K562 (cell line): ENCODE measurements around the gene NCOA6. TPM values are rescaled to one million over a fixed set of nuclear protein-coding genes. Genes with fewer than 3 reads are reported as not detected.

Source experiments
- BCOR ChIP-seq: fragments of 450-650 bp; IDR thresholded peaks from 2 replicates; pipeline ENCODE4 v1.6.1; 2016
- CREBBP ChIP-seq: IDR thresholded peaks from one replicate; pipeline ENCODE4 v1.6.1; 2012; ENCODE audit warnings: low read depth, mild to moderate bottlenecking, control low read depth, inconsistent platforms, low read length
- HMG20B ChIP-seq: fragments of 250-450 bp; sonication (Bioruptor Pico); IDR thresholded peaks from 2 replicates; pipeline ENCODE4 v1.5.0; 2021; ENCODE audit warnings: mild to moderate bottlenecking
- KLF13 ChIP-seq: fragments of 450-650 bp; IDR thresholded peaks from 2 replicates; pipeline ENCODE4 v1.6.1; 2016; ENCODE audit warnings: missing genetic modification characterization, low read depth, mild to moderate bottlenecking, missing compliant biosample characterization, moderate library complexity, borderline replicate concordance
- MCM7 ChIP-seq, 2 experiments: fragments of 450-650 bp; IDR thresholded peaks; 2 replicates each; pipeline ENCODE4 v1.6.1; 2016 to 2018
- NCOA4 ChIP-seq: fragments of 450-650 bp; IDR thresholded peaks from 2 replicates; pipeline ENCODE4 v1.6.1; 2018; ENCODE audit warnings: mild to moderate bottlenecking; ENCODE audit not compliant: partially characterized antibody
- NCOR1 ChIP-seq: fragments of 450-650 bp; IDR thresholded peaks from 2 replicates; pipeline ENCODE4 v1.6.1; 2016; ENCODE audit warnings: mild to moderate bottlenecking, moderate library complexity
- NR2C1 ChIP-seq, 2 experiments: fragments of 450-650 bp; IDR thresholded peaks; 2 replicates each; pipeline ENCODE4 v1.6.1; 2017; ENCODE audit warnings: mild to moderate bottlenecking in 2 of 2, antibody characterized with exemption in 1 of 2, inconsistent platforms in 1 of 2, missing compliant biosample characterization in 1 of 2, missing genetic modification characterization in 1 of 2
- NRF1 ChIP-seq, 2 experiments: fragments of 450-650 bp; IDR thresholded peaks in 1 of 2; conservative IDR thresholded peaks in 1 of 2; 2 replicates each; pipeline ENCODE4 v1.6.1; 2014; ENCODE audit warnings: mild to moderate bottlenecking in 2 of 2
- PURB ChIP-seq: sonication (generic); formaldehyde crosslinking; IDR thresholded peaks from 2 replicates; pipeline ENCODE4 v1.9.0; 2021; ENCODE audit warnings: low read depth, mild to moderate bottlenecking, missing genetic modification reagents
- PYGO2 ChIP-seq: fragments of 450-650 bp; IDR thresholded peaks from 2 replicates; pipeline ENCODE4 v1.6.1; 2016; ENCODE audit warnings: mild to moderate bottlenecking, missing genetic modification characterization, moderate library complexity, missing compliant biosample characterization
- RBBP5 ChIP-seq: fragments of 200-600 bp; sonication (generic); IDR thresholded peaks from 2 replicates; pipeline ENCODE4 v1.6.1; 2012; ENCODE audit warnings: borderline replicate concordance, mild to moderate bottlenecking, low read length, control low read depth, inconsistent platforms; ENCODE audit not compliant: insufficient read depth, poor library complexity, severe bottlenecking
- YY1 ChIP-seq, 3 experiments: IDR thresholded peaks; 2 replicates each; pipeline ENCODE4 v1.6.1; 2011; ENCODE audit warnings: low read length in 2 of 3, mild to moderate bottlenecking in 2 of 3, moderate library complexity in 2 of 3, borderline replicate concordance in 1 of 3, control low read depth in 1 of 3, low read depth in 1 of 3; ENCODE audit not compliant: insufficient read depth in 3 of 3, insufficient replicate concordance in 2 of 3, control insufficient read depth in 1 of 3, insufficient read length in 1 of 3; ENCODE audit errors: extremely low read depth in 1 of 3
- ZNF707 ChIP-seq: fragments of 250-450 bp; sonication (Bioruptor Pico); conservative IDR thresholded peaks from 2 replicates; pipeline ENCODE4 v1.8.0; 2022; ENCODE audit warnings: inconsistent platforms, mild to moderate bottlenecking, moderate library complexity
- ZNF830 ChIP-seq: fragments of 250-450 bp; sonication (Bioruptor Pico); IDR thresholded peaks from 2 replicates; pipeline ENCODE4 v1.5.0; 2021; ENCODE audit warnings: mild to moderate bottlenecking
- polyA plus RNA-seq, 8 experiments: library from polyadenylated mRNA; depleted of rRNA in 4 of 8; stranded (reverse) in 5 of 8; unstranded in 3 of 8; fragments of >200 nt; fragmentation: Nextera tagmentation in 2 of 8; fragmentation: Illumina TruSeq in 1 of 8; extraction: Ambion mirVana in 2 of 8; extraction: Trizol in 1 of 8; gene quantifications; 2 replicates each; pipeline versions ENCODE4 v1.2.1 to v1.2.3, GENCODE V29; 2011 to 2014; ENCODE audit warnings: inconsistent platforms in 1 of 8, missing spikeins in 1 of 8
- total RNA-seq, 7 experiments: library from RNA; depleted of rRNA in 6 of 7; stranded (reverse); fragments of >200 nt in 6 of 7; fragmentation: Illumina TruSeq in 2 of 7; extraction: Trizol in 2 of 7; gene quantifications; 2 replicates each; pipeline versions ENCODE4 v1.2.1 to v1.2.3, GENCODE V29; 2011 to 2021; ENCODE audit warnings: low replicate concordance in 1 of 7
- TF ChIP-seq, protein P1 (sequence below): fragments of 250-450 bp; sonication (Bioruptor Pico); IDR thresholded peaks from 2 replicates; pipeline ENCODE4 v1.8.0; 2022; ENCODE audit warnings: inconsistent platforms, mild to moderate bottlenecking, moderate library complexity, borderline replicate concordance
- TF ChIP-seq, protein P2 (sequence below): fragments of 250-450 bp; sonication (Bioruptor Pico); IDR thresholded peaks from 2 replicates; pipeline ENCODE4 v1.6.1; 2021; ENCODE audit warnings: mild to moderate bottlenecking
- TF ChIP-seq, protein P3 (sequence below): fragments of 450-650 bp; IDR thresholded peaks from 2 replicates; pipeline ENCODE4 v1.6.1; 2018; ENCODE audit not compliant: partially characterized antibody

The NCOA6 gene
- total and polyA plus RNA-seq, 9 of the 15 experiments (the other 6 are each of a cell fraction or from before 2014, with no cell fraction given): 6.1 to 25.0 (median 9.5) TPM

DNA sequence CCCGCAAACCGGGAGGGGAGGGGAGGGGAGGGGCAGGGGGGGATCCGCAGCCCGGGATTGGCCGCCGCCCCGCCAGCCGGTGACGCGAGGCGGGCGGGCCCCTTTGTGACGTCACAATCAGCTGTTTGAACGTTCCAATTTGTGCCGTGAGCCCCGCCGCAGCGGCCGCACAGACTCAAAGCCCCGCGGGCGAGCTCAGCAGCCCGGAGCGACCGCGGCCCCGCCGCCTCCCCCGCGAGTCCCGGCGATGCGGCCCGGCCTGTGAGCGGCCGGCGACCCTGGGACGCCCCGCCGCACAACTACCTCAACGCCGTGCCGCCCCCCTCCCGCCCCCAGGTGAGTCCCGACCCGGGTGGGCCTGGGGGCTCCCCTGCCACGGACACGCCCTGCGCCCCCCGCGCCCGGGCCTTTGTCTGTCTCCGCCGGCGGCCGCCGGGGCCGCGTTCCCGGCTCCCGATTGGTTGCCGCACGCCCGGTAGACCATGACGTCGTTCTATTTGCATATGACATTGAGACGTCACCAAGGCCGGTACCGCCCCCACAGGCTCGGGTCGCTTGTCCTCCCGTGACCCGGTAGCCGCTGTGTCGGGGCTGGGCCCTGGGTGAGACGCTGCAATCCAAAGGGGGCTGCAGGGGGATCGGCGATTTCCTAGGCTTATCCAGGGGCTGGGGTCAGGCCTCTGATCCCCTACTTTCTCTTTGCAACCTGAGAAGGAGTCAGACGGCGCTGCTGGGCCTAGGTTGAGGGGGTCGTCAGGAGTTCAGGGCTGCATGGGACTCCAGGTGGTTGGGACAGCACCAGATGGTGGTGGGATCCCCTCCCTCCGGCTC is 121.1 kb downstream of the NCOA6 start, which contains the start of gene TP53INP2 (continued):
- TF ChIP-seq, protein P1, sequence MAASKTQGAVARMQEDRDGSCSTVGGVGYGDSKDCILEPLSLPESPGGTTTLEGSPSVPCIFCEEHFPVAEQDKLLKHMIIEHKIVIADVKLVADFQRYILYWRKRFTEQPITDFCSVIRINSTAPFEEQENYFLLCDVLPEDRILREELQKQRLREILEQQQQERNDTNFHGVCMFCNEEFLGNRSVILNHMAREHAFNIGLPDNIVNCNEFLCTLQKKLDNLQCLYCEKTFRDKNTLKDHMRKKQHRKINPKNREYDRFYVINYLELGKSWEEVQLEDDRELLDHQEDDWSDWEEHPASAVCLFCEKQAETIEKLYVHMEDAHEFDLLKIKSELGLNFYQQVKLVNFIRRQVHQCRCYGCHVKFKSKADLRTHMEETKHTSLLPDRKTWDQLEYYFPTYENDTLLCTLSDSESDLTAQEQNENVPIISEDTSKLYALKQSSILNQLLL (CRISPR knock-in tag): no peak
- TF ChIP-seq, protein P2, sequence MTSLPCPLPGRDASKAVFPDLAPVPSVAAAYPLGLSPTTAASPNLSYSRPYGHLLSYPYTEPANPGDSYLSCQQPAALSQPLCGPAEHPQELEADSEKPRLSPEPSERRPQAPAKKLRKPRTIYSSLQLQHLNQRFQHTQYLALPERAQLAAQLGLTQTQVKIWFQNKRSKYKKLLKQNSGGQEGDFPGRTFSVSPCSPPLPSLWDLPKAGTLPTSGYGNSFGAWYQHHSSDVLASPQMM (CRISPR knock-in tag): no peak
- peak; percentile 73 for TF ChIP-seq NR2C1 (IDR thresholded peaks at IDR 0.05)
- peak; percentile 68; the same call in 1 of the 2 replicates for TF ChIP-seq NR2C1 (tag; IDR thresholded peaks at IDR 0.05)
- TF ChIP-seq KLF13: no peak
- no peak for TF ChIP-seq PURB
- TF ChIP-seq, protein P3, sequence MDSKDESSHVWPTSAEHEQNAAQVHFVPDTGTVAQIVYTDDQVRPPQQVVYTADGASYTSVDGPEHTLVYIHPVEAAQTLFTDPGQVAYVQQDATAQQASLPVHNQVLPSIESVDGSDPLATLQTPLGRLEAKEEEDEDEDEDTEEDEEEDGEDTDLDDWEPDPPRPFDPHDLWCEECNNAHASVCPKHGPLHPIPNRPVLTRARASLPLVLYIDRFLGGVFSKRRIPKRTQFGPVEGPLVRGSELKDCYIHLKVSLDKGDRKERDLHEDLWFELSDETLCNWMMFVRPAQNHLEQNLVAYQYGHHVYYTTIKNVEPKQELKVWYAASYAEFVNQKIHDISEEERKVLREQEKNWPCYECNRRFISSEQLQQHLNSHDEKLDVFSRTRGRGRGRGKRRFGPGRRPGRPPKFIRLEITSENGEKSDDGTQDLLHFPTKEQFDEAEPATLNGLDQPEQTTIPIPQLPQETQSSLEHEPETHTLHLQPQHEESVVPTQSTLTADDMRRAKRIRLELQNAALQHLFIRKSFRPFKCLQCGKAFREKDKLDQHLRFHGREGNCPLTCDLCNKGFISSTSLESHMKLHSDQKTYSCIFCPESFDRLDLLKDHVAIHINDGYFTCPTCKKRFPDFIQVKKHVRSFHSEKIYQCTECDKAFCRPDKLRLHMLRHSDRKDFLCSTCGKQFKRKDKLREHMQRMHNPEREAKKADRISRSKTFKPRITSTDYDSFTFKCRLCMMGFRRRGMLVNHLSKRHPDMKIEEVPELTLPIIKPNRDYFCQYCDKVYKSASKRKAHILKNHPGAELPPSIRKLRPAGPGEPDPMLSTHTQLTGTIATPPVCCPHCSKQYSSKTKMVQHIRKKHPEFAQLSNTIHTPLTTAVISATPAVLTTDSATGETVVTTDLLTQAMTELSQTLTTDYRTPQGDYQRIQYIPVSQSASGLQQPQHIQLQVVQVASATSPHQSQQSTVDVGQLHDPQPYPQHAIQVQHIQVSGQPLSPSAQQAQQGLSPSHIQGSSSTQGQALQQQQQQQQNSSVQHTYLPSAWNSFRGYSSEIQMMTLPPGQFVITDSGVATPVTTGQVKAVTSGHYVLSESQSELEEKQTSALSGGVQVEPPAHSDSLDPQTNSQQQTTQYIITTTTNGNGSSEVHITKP: no peak
- TF ChIP-seq MCM7 (IDR thresholded peaks at IDR 0.05): no peak
- TF ChIP-seq RBBP5: peak; percentile 41
- TF ChIP-seq YY1 (IDR thresholded peaks at IDR 0.05; ENCODE audit: borderline replicate concordance in 1 of 3, control insufficient read depth in 1 of 3, extremely low read depth in 1 of 3, insufficient read depth in 3 of 3, insufficient read length in 1 of 3, insufficient replicate concordance in 2 of 3, low read depth in 1 of 3, low read length in 2 of 3): no peak
- TF ChIP-seq NCOA4: no peak
- TF ChIP-seq NCOR1: peak; percentile 40; the same call in 1 of the 2 replicates
- TF ChIP-seq ZNF830 (CRISPR knock-in tag): no peak
- TF ChIP-seq ZNF707 (CRISPR knock-in tag): no peak
- no peak for TF ChIP-seq BCOR
- peak; percentile 19 to 33; a peak in 1 of 4 replicates for TF ChIP-seq NRF1 (conservative IDR thresholded peaks at IDR 0.05 in 1 of 2, IDR thresholded peaks at IDR 0.05 in 1 of 2)
- TF ChIP-seq HMG20B (CRISPR knock-in tag): no peak
- no peak for TF ChIP-seq CREBBP
- no peak for TF ChIP-seq PYGO2 (tag)
